Right lobe of liver (tissue), 4 donors: ENCODE measurements around the gene ATG7.

Experiments
- CTCF ChIP-seq, 4 donors: fragments of 200-600 bp in 3 of 4; fragments of 450-650 bp in 1 of 4; IDR thresholded peaks; one replicate each; pipeline versions ENCODE4 v1.5.1 to v1.8.0; 2016 to 2022; ENCODE audit warnings: antibody characterized with exemption in 4 of 4, mild to moderate bottlenecking in 2 of 4
- POLR2A ChIP-seq: fragments of 450-650 bp; IDR thresholded peaks from one replicate; pipeline ENCODE4 v1.6.1; 2017; ENCODE audit warnings: antibody characterized with exemption, mild to moderate bottlenecking
- donor health status: DM: no; HTN: no; CAD: no.
- donor health status: DM: no; HTN: no; CAD: no.
- donor health status: DM: no; HTN: yes; CAD: no.

- no peak for TF ChIP-seq CTCF (IDR thresholded peaks at IDR 0.05)
- no peak for TF ChIP-seq POLR2A
Measured at GRCh38 chr3:11410564-11410963, 138.4 kb downstream of the ATG7 start.
